HepG2 (cell line): ENCODE data around the gene FAM199X. TPM values are rescaled to one million over a fixed set of nuclear protein-coding genes. Genes with fewer than 3 reads are reported as not detected.
"Not testable (repeated sequence)": the region's sequence is repeated elsewhere in the genome, so short reads cannot be mapped to it uniquely, and the experiment has no call there.

Source experiments
- ATAC-seq: fragments of 200-7000 bp; cut with Tn5 transposase; 3 replicates; pipeline ENCODE4 v1.9.1; 2020; ENCODE audit warnings: mild to moderate bottlenecking, moderate library complexity
- BruUV-seq: library from RNA; stranded (reverse); fragments of 400-500 nt; replicated peaks from 2 replicates; lab custom pipeline; 2021; lab: Mats Ljungman, UMichigan
- CTCF ChIA-PET: fragments of 300-600 bp; formaldehyde crosslinking; extraction: SDS; loops from one replicate; lab custom pipeline; 2021; ENCODE audit warnings: low total read pairs, inconsistent platforms, low intra/inter-chr PET ratio; lab: Yijun Ruan, JAX
- POLR2A ChIA-PET: fragments of 350-600 bp; sonication (Branson Sonifier 250); formaldehyde crosslinking; loops from one replicate; lab custom pipeline; 2020; ENCODE audit warnings: antibody characterized with exemption, inconsistent platforms; lab: Yijun Ruan, JAX
- DNase-seq: peaks from one replicate; pipeline ENCODE4 v3.0.0-alpha.2; 2015; ENCODE audit warnings: low spot score
- FAIRE-seq: peaks from 3 replicates; lab custom pipeline; 2011; peaks lifted over from hg19 to GRCh38; lab: Jason Lieb, UNC
- H2AFZ ChIP-seq: one replicate; pipeline ENCODE4 v1.6.1; 2011; ENCODE audit warnings: low read length, inconsistent platforms
- H3K27ac ChIP-seq: fragments of 300-600 bp; 3 replicates; pipeline ENCODE4 v1.8.0; 2011; ENCODE audit warnings: mixed run types, mild to moderate bottlenecking, mixed read lengths, low read length, inconsistent platforms; ENCODE audit not compliant: insufficient read depth; ENCODE audit errors: extremely low read length
- H3K27me3 ChIP-seq, 2 experiments: fragments of 200-600 bp in 1 of 2; 2 replicates in 1 of 2; 3 replicates in 1 of 2; pipeline versions ENCODE4 v1.6.0 to v1.8.0; 2011; ENCODE audit warnings: low read length in 2 of 2, mild to moderate bottlenecking in 2 of 2, moderate library complexity in 2 of 2, inconsistent platforms in 1 of 2; ENCODE audit not compliant: insufficient read depth in 2 of 2, control insufficient read depth in 1 of 2
- H3K36me3 ChIP-seq, 2 experiments: fragments of 200-600 bp in 1 of 2; replicated peaks in 1 of 2; 2 replicates in 1 of 2; 3 replicates in 1 of 2; pipeline versions ENCODE4 v1.5.1 to v1.8.0; 2011; ENCODE audit warnings: low read length in 2 of 2, inconsistent platforms in 1 of 2; ENCODE audit not compliant: insufficient read depth in 2 of 2, control insufficient read depth in 1 of 2
- H3K4me1 ChIP-seq: 2 replicates; pipeline ENCODE4 v1.5.1; 2012; ENCODE audit warnings: low read length, inconsistent platforms; ENCODE audit not compliant: insufficient read depth
- H3K4me2 ChIP-seq: 2 replicates; pipeline ENCODE4 v1.6.0; 2011; ENCODE audit warnings: low read depth, low read length, inconsistent platforms
- H3K4me3 ChIP-seq, 3 experiments: fragments of 200-600 bp in 1 of 3; sonication (generic), shearing (Covaris generic) in 1 of 3; replicated peaks in 1 of 3; 2 replicates each; pipeline ENCODE4 v1.5.1; 2011 to 2016; ENCODE audit warnings: low read length in 3 of 3, inconsistent platforms in 2 of 3, low read depth in 2 of 3, mild to moderate bottlenecking in 2 of 3, control low read depth in 1 of 3, mixed read lengths in 1 of 3; ENCODE audit not compliant: insufficient read depth in 1 of 3
- H3K79me2 ChIP-seq: one replicate; pipeline ENCODE4 v1.6.1; 2011; ENCODE audit warnings: low read length, inconsistent platforms; ENCODE audit not compliant: insufficient read depth
- H3K9ac ChIP-seq: 2 replicates; pipeline ENCODE4 v1.6.0; 2011; ENCODE audit warnings: mild to moderate bottlenecking, low read depth, low read length, inconsistent platforms; ENCODE audit not compliant: insufficient read depth
- H3K9me3 ChIP-seq: 2 replicates; pipeline ENCODE4 v1.5.1; 2012; ENCODE audit warnings: mild to moderate bottlenecking, low read length
- H4K20me1 ChIP-seq: 2 replicates; pipeline ENCODE4 v1.6.0; 2011; ENCODE audit warnings: inconsistent platforms, mild to moderate bottlenecking, low read length, moderate library complexity; ENCODE audit not compliant: insufficient read depth
- WGBS: methylation state at CpG from one replicate; pipeline ENCODE4 v1.1.6; 2017; ENCODE audit warnings: low lambda C conversion rate; 5-methylcytosine and 5-hydroxymethylcytosine counted together
- in situ Hi-C: cut with HindIII; loops from 2 replicates; pipeline ENCODE4 v1.10.0; 2017; ENCODE audit warnings: low pct_unique_long_range_greater_than_20kb; ENCODE audit not compliant: extremely low pct_ligation_motif_present
- intact Hi-C: fragments of 100-400 bp; cut with micrococcal nuclease; formaldehyde crosslinking; loops from one replicate; pipeline ENCODE4 v1.10.0; 2022; ENCODE audit not compliant: unreplicated experiment
- polyA plus RNA-seq, 8 experiments: library from polyadenylated mRNA; depleted of rRNA in 3 of 8; stranded (reverse) in 7 of 8; unstranded in 1 of 8; fragments of >200 nt; fragmentation: Illumina TruSeq in 4 of 8; extraction: Trizol in 4 of 8; gene quantifications; 2 replicates each; pipeline versions ENCODE4 v1.2.1 to v1.2.3, GENCODE V29; 2011 to 2016; ENCODE audit warnings: low read depth in 4 of 8, missing spikeins in 1 of 8, mixed read lengths in 1 of 8; ENCODE audit not compliant: insufficient read depth in 1 of 8
- total RNA-seq, 5 experiments: library from RNA; depleted of rRNA; stranded (reverse); fragments of >200 nt; fragmentation: Illumina TruSeq; extraction: Trizol; gene quantifications; 2 replicates each; pipeline ENCODE4 v1.2.3, GENCODE V29; 2016; ENCODE audit warnings: low read depth in 1 of 5

Gene FAM199X
- total and polyA plus RNA-seq, 2 of the 13 experiments (the other 11 are each of a cell fraction or from before 2014, with no cell fraction given) = 5.1 to 18.0 TPM

- 26% methylated on average over 6 of the region's 10 CpGs for WGBS
- ATAC-seq, H3K4me2 ChIP-seq, H3K9ac ChIP-seq, H3K4me3 ChIP-seq, CTCF ChIA-PET, in situ Hi-C loops, H3K27ac ChIP-seq, H2AFZ ChIP-seq, intact Hi-C loops, H3K36me3 ChIP-seq, H3K79me2 ChIP-seq, H3K4me1 ChIP-seq, H3K27me3 ChIP-seq, BruUV-seq, POLR2A ChIA-PET, FAIRE-seq, H3K9me3 ChIP-seq, DNase-seq, H4K20me1 ChIP-seq: not testable (repeated sequence)
Observed at GRCh38 chrX:104230060-104230459, 63.8 kb downstream of the FAM199X start.

Other genes with a start within 250 kb of the FAM199X start
- not detected in 2 replicates for gene TMSB15B, start 203.8 kb upstream of the FAM199X start, total RNA-seq (2016; rRNA removed; fragmentation: Illumina TruSeq; extraction: Trizol)
- gene TMSB15B, start 203.8 kb upstream of the FAM199X start, polyA plus RNA-seq (2011; rRNA removed) = not detected in 2 replicates
- gene H2BW1, start 152.7 kb upstream of the FAM199X start, total RNA-seq (2016; rRNA removed; fragmentation: Illumina TruSeq; extraction: Trizol) = not detected in 2 replicates
- gene H2BW1, start 152.7 kb upstream of the FAM199X start, polyA plus RNA-seq (2011; rRNA removed) = not detected in 2 replicates
- not detected in 2 replicates for gene H2BW2, start 126.5 kb upstream of the FAM199X start, total RNA-seq (2016; rRNA removed; fragmentation: Illumina TruSeq; extraction: Trizol)
- not detected in 2 replicates for gene H2BW2, start 126.5 kb upstream of the FAM199X start, polyA plus RNA-seq (2011; rRNA removed)
- not detected in 2 replicates for gene TMSB15C, start 90.2 kb upstream of the FAM199X start, total RNA-seq (2016; rRNA removed; fragmentation: Illumina TruSeq; extraction: Trizol)
- not detected in 2 replicates for gene TMSB15C, start 90.2 kb upstream of the FAM199X start, polyA plus RNA-seq (2011; rRNA removed)
- 0.18 TPM in 1 of 2 replicates, not detected in the other for gene ZCCHC18, start 53.9 kb upstream of the FAM199X start, total RNA-seq (2016; rRNA removed; fragmentation: Illumina TruSeq; extraction: Trizol)
- gene ZCCHC18, start 53.9 kb upstream of the FAM199X start, polyA plus RNA-seq (2011; rRNA removed) = 0.09 and 0.33 TPM in 2 replicates
- 4.5 and 4.9 TPM in 2 replicates for gene SLC25A53, start 9.4 kb upstream of the FAM199X start, total RNA-seq (2016; rRNA removed; fragmentation: Illumina TruSeq; extraction: Trizol)
- 2.3 and 3.4 TPM in 2 replicates for gene SLC25A53, start 9.4 kb upstream of the FAM199X start, polyA plus RNA-seq (2011; rRNA removed)
- gene ESX1, start 88.5 kb downstream of the FAM199X start, total RNA-seq (2016; rRNA removed; fragmentation: Illumina TruSeq; extraction: Trizol) = not detected in 2 replicates
- not detected in 2 replicates for gene ESX1, start 88.5 kb downstream of the FAM199X start, polyA plus RNA-seq (2011; rRNA removed)